Amniotic stem cell (primary cell): ENCODE data around the gene FARSA.
"Not testable (repeated sequence)": the region's sequence is repeated elsewhere in the genome, so short reads cannot be mapped to it uniquely, and the experiment has no call there.

Source experiments
- DNase-seq: peaks from one replicate; lab custom pipeline; 2025; lab: John Stamatoyannopoulos, UW

Gene FARSA

DNA sequence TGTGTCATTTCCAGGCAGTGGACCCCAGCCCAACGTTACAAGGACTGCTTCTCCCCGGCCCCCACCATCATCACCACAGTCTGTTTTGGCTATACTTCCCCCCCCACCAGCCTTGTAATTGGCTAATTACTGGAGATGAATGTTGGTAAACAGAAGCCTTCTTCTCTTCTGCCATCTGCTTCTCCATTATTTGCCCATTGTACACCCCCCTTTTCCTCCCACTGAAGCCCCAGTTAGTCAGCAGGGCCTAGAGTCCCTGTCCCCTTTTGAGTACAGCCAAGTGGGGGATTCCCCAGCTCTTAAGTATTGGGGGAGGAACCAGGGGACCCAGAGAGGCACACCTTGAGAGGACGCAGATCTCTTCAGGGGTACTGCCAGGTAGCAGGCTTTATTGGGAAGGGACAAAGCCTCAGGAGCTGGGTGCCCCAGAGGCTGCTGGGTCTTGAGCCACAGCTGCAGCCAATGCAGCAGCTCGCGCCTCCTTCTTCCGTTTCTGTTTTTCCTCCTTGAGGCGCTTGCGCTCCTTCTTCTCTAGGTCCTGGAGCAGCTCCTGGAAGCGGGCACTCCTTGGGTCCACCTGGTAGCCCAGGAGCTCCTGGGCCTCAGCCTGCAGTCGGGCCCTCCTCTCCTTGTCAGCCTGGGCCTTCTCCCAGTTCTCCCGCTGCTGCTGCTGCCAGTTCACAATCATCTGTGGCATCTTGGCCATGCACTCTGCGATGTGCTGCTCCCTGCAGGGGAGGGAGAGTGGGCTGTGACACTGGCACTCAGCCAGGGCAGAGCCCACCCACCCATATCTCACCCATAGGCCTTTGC is 20.5 kb upstream of the FARSA start:
- no peak for DNase-seq

GRCh38 chr19:12953138-12953798 is 19.8 kb upstream of the FARSA start:
- no peak for DNase-seq

DNA sequence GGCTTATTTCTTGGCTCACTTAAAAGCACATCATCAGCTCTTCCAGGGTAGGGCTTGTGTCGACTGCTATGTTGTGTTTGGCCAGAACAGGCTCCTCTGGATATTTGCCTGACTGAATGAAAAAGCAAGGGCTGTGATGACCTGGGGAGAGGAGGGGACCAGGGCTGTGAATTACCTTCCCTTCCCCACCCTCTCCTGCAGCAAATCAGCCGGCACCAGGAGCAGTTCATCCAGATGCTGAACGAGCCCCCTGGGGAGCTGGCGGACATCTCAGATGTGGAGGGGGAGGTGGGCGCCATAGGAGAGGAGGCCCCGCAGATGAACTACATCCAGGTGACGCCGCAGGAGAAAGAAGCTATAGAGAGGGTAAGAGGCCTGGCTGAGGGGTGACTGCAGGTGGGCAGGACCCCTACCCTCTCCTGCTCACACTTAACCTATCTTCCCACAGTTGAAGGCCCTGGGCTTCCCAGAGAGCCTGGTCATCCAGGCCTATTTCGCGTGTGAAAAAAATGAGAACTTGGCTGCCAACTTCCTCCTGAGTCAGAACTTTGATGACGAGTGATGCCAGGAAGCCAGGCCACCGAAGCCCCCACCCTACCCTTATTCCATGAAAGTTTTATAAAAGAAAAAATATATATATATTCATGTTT is 19.1 kb upstream of the FARSA start:
- peak; percentile 59 for DNase-seq

DNA sequence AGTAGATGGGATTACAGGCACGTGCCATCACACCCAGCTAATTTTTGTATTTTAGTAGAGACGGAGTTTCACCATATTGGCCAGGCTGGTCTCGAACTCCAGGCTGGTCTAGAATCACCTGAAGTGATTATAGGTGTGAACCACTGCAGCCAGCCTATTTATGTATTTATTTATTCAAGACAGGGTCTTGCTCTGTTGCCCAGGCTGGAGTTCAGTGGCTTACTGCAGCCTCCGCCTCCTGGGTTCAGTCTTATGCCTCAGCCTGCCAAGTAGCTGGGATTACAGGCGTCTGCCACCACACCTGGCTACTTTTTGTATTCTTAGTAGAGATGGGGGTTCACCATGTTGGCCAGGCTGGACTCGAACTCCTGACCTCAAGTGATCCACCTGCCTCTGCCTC is 18.5 kb upstream of the FARSA start:
- DNase-seq: not testable (repeated sequence)

GRCh38 chr19:12949363-12950283 is 16.1 kb upstream of the FARSA start:
- no peak for DNase-seq

GRCh38 chr19:12948612-12949362 is 15.3 kb upstream of the FARSA start:
- DNase-seq: no peak

DNA sequence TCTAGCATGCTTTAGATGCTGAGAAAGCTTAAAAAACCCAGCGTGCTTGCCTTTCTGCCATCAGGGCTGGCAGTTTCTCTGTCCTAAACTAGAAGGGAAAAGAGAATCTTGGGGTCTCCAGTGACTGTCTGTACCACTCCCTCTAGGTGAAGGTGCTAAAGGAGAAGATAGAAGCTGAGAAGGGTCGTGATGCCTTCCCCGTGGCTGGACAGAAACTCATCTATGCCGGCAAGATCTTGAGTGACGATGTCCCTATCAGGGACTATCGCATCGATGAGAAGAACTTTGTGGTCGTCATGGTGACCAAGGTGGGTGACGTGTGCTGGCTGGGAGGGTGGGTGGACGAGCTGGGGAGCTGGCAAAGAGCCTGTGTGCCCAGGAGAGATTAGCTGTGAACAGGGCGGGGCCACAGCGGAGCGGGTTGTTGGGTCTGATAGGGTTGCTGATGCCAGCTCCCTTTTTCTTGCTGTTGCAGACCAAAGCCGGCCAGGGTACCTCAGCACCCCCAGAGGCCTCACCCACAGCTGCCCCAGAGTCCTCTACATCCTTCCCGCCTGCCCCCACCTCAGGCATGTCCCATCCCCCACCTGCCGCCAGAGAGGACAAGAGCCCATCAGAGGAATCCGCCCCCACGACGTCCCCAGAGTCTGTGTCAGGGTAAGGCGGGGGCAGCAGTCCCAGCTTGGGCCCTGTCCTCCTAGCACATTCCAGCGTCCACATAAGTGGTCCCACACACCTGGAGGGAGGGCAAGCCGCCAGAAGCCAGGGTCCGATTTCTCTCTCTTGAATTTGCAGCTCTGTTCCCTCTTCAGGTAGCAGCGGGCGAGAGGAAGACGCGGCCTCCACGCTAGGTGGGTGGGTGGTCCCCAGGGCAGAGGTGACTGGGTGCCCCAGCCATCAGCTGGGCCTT is 14.4 kb upstream of the FARSA start:
- no peak for DNase-seq

DNA sequence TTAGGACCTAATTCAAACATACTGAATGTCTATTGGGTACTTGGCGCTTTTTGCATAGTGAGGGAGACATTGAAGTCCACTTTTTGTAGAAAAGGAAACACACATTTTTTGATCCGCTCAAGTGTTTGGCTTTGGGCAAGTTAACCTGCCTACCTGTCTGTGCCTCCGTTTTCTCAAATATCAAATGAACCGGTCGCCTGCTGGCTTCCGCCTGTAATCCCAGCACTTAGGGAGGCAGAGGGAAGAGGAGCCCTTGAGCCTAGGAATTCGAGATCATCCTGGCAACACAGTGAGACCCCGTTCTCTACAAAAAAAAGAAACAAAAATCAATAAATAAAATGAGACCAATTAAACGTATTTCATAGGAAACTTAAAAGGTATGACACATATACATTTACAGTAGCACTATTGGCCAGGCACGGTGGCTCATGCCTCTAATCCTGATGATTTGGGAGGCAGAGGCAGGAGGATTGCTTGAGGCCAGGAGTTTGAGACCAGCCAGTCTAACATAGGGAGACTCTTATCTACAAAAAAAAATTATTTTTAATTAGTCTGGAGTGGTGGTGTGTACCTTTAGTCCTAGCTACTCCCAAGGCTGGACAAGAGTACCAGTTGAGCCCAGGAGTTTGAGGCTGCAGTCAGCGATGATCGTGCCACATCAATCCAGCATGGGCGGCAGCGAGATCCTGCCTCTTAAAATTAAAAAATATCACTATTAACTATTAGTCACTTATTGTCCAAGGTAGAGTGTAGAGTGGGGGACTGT is 13.4 kb upstream of the FARSA start:
- DNase-seq: no peak

GRCh38 chr19:12946092-12946721 is 12.7 kb upstream of the FARSA start:
- peak; percentile 77 for DNase-seq

- DNase-seq: peak; percentile 88
Measured at GRCh38 chr19:12945479-12946091, 12.1 kb upstream of the FARSA start, which contains the start of gene RAD23A. Gene RAD23A (plus strand): TSS chr19:12945862. CDS start chr19:12945949, 87 bp downstream.

DNA sequence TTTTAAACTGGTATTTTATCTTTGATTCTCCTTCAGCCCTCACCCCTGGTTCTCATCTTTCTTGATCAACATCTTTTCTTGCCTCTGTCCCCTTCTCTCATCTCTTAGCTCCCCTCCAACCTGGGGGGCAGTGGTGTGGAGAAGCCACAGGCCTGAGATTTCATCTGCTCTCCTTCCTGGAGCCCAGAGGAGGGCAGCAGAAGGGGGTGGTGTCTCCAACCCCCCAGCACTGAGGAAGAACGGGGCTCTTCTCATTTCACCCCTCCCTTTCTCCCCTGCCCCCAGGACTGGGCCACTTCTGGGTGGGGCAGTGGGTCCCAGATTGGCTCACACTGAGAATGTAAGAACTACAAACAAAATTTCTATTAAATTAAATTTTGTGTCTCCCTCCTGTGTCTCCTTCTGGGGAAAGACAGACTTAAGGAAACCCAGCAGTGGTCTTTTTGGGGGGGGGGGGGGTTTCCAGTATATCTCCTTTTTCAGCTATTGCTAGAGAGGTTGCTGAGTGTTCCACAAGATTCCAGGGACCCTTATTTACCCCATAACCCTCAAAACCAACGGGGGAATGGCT is 10.7 kb upstream of the FARSA start:
- DNase-seq: no peak

- no peak for DNase-seq
Measured at GRCh38 chr19:12943437-12944044, 10.0 kb upstream of the FARSA start.

DNA sequence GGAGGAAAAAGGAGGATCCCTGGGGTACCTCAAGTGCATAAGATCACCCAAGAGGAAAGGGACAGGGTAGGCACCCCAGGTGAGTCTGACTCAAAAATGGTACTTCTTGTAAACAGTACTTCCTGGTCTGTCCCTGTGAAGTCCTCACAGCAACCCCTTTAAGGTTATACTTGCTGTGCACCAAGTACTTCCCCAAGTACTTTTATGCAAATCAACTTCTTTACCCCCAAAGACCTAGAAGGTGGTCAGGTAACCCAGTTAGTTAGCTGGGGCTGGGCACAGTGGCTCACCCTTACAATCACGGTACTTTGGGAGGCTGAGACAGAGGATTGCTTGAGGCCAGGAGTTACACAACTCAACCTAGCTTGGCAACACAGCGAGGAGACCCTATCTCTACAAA is 7.4 kb upstream of the FARSA start:
- no peak for DNase-seq

- DNase-seq: no peak
Measured at GRCh38 chr19:12939975-12940423, 6.5 kb upstream of the FARSA start.

- DNase-seq: no peak
Measured at GRCh38 chr19:12938779-12939601, 5.5 kb upstream of the FARSA start.

- DNase-seq: peak; percentile 98
Measured at GRCh38 chr19:12937927-12938778, 4.6 kb upstream of the FARSA start, which contains the start of gene CALR. Gene CALR (plus strand): TSS chr19:12938609. CDS start chr19:12938680, 71 bp downstream.
